ENCODE data around the gene AKAP13.
"Not testable (repeated sequence)": the region's sequence is repeated elsewhere in the genome, so short reads cannot be mapped to it uniquely, and the experiment has no call there.

The AKAP13 gene

GRCh38 chr15:85350395-85350794 lies 30.0 kb upstream of the AKAP13 start:
- DNase-seq = no peak

GRCh38 chr15:85351501-85351900 lies 28.9 kb upstream of the AKAP13 start:
- not testable (repeated sequence) for DNase-seq

DNA sequence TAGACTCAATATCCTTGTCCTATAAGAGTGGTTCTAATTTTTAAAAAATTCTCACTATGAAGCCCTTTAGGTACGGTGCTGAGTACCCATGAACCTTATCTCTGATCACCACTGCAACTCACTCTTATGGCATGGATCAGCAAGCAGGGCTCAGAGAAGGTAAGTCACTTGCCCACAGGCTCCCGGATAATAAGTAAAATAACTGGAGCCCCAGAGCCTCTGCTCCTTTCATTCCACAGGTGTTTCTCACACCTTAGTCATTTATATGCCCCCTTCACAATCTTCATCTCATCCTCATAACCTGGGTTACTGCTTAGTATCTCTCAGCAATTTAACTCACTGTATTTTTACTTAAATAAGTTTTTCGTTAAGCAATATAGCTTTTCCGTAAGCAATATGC lies 28.4 kb upstream of the AKAP13 start:
- DNase-seq = no peak

GRCh38 chr15:85353516-85353915 lies 26.9 kb upstream of the AKAP13 start:
- no peak for DNase-seq

DNA sequence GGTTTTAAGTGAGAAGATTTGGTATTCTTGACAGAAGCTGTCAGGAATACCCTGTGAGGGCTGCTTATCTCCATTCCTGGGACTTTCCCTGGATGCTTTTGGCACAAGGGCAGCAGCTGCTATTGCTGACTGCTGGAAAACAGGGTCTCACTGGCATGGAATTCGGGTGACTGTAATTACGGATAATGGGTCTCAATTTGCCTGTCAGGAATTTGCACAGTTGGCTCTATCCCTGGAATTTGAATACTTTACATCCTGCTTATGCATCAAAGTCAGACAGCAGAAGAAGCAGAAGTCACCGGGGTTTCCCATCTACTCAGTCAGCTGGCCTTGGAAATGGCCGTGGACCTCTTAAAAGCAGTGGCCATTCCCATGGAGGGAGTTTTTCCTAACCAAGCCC lies 25.9 kb upstream of the AKAP13 start:
- DNase-seq = no peak

DNA sequence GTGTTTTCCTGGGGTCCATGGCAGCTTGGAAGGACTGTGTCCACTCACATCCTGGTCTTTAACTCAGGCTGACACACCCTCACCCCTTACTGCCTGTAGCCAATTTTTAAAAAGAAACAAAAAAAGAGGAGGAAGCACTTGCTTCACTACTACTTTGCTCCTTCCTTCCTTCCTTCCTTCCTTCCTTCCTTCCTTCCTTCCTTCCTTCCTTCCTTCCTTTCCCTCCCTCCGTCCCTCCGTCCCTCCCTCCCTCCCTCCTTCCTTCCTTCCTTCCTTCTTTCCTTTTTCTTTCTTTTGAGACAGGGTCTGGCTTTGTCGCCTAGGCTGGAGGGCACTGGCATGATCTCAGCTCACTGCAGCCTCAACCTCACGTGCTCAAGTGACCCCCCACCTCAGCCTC lies 25.5 kb upstream of the AKAP13 start:
- no peak for DNase-seq

- DNase-seq = no peak
Observed at GRCh38 chr15:85356276-85356675, 24.1 kb upstream of the AKAP13 start.

DNA sequence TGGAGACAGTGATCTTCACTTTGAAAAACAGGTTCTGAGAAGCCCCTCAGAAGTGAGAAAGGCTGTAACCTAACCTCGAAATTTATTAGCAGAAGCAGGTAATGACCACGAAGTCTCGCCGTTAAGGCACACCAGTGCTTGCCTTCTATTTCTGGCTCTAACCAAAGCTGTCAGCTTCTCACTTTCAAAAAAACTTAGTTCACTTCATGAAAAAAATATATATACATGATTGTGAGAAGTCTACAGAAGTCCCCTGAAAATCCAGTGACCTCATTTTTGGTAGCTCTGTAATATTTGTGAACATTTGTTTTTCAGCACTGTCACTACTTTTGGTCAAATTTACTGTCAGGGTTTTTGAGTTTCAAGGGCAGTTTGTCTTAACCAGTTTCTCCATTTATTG lies 19.1 kb upstream of the AKAP13 start:
- DNase-seq = no peak

GRCh38 chr15:85362436-85363081 lies 17.8 kb upstream of the AKAP13 start:
- DNase-seq = no peak

- DNase-seq = no peak
Observed at GRCh38 chr15:85365980-85366379, 14.4 kb upstream of the AKAP13 start.

DNA sequence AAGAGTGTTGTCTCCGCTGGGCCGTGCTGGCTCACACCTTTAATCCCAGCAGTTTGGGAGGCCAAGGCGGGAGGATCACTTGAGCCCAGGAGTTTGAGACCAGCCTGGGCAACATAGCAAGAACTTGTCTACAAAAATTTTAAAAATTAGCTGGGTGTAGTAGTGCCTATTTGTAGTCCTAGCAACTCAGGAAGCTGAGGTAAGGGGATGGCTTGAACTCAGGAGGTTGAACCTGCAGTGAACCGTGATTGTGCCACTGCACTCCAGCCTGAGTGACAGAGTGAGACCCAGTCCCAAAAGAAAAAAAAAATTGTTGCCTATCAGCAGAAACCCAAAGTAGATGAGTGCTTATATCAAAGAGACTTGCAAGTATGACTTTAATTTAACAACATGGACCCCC lies 12.7 kb upstream of the AKAP13 start:
- peak; percentile 21 for DNase-seq

DNA sequence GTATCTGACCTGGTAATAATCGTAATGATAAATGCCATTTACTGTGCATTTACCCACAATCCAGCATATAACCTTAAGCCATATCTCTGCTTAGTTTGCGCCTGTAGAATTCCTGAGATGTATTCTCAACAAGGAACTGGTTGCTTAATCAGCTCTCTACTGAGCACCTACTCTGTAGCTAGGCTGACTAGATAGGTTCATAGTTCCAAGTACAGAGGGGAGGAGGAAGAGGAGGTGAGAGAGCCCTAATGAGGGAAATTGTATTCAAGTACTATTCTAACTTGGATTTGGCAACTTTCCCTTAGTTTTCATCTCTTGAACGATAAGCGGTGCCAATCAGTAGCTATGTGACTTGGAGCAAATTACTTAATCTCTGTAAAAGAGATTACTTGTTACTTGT lies 5.6 kb upstream of the AKAP13 start:
- no peak for DNase-seq

DNA sequence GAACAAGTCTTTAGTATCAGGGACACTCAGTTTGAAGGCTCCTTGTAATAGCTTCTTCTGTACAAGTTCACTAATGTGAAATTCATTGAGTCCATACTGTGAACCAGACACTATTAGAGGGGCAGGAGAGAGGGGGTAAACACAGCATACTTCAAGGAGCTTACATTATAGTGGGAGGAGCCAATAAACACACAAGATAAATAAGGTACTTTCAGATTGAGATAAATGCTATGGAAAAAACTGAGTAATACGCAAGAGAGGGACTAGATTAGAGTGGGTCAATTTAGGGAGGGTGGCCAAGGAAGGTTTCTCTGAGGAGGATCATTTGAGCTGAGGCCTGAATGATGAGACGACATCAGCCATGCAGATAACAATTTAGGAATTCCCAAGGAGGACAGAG lies 3.1 kb upstream of the AKAP13 start:
- DNase-seq = no peak

GRCh38 chr15:85377986-85378385 lies 2.4 kb upstream of the AKAP13 start:
- no peak for DNase-seq

DNA sequence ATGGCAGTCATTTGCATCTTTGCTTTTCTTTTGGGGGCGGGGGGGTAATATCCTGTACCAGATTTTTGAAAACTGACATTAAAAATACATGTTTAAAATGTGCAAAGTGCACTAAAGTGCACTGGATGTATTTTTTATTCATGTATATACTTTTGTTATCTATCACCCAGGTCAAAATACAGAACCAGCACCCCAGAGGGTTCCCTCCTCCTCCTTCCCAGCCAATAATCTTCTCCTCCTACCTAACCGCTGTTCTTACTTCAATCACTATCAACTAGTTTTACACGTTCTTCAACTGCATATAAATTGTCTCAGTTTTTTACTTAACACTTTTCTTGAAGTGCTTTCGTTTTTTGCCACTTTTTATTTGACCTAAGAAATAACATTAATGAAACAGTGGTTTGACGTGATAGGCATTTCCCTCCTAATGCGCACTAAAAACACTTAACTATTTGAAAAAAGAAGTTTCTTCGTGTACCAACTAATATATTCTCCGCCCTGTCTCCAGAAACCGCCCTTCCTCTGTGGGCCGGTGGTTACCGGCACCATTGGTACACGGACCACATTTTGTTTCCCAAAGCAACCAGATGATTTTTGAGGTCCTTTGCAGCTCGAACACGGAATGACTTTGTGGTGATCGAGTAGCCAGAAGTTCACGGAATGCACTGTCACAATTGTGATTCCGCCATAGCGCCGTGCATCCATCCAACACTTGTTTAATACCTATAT lies 836 bp upstream of the AKAP13 start:
- peak; percentile 55 for DNase-seq

GRCh38 chr15:85380812-85381642 lies 624 bp downstream of the AKAP13 start:
- peak; percentile 70 for DNase-seq

GRCh38 chr15:85381850-85382751 lies 1.7 kb downstream of the AKAP13 start:
- DNase-seq = no peak

GRCh38 chr15:85382942-85383341 lies 2.5 kb downstream of the AKAP13 start:
- no peak for DNase-seq

DNA sequence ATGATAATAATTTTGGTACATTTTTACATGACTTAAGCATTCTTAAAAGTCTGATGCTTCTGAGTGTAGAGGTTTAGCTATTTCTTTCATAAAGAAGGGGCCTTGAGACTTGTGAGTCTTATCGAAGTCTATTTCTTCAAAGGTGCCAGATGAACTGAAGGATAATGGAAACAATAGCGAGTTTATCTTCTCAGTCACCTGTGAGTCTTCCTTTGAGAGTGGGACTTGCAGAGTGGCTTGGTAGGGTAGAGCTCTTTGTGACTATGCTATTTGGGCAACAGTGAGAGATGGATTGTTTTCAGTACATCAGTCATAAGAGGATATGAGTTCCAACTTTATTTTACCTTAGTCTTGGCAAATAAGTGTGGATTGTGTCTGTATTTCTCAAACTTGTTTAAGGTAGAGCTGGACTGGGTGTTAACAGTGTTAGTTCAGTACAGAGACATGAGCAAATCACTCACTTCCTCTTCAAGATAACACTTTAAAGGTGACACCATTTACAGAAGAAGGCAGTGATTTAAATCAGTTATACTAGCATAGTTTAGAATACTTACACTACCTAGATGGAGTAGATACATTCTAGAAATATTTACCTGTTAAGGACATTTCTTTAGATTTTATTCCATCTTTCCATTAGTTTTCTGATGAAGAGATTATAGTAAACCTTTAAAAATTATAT lies 3.2 kb downstream of the AKAP13 start:
- no peak for DNase-seq

DNA sequence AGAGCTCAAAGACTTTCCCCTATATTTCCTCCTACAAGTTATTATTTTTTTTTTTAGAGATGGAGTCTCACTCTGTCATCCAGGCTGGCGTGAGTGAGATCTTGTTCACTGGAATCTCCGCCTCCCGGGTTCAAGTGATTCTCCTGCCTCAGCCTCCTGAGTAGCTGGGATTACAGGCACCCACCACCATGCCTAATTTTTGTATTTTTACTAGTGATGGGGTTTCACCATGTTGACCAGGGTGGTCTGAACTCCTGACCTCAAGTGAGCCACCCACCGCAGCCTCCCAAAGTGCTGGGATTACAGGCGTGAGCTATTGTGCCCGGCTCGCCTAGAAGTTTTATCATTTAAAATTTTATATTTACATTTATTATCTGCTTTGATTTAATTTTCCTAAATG lies 5.9 kb downstream of the AKAP13 start:
- DNase-seq = no peak

GRCh38 chr15:85388566-85389305 lies 8.3 kb downstream of the AKAP13 start:
- no peak for DNase-seq

DNA sequence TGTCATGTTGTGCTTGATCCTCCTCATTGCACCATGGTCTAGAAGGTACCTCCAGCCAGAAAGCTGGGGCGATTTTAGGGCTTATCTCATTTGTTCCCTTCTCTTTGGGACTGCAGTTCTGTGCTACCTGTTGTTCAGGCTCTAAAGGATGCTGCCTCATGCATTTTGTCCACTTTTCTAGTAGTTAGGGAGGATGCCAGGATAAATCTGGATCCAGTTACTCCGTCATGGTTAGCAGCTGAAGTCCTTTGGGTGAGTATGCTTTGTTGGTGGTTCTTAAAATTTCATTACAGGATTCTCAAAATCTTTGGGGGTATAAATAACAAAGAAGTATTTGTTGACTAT lies 8.9 kb downstream of the AKAP13 start:
- no peak for DNase-seq

All from CD4-positive, alpha-beta T cell treated with Interleukin-17A for 4 hours (primary cell).